OCI-LY1 (cell line): Measurements from ENCODE around the gene HIBADH.

Experiments
- EZH2 ChIP-seq: fragments of 200-600 bp; sonication (generic), shearing (Covaris generic); IDR thresholded peaks from 2 replicates; pipeline ENCODE4 v1.8.0; 2017; ENCODE audit warnings: borderline replicate concordance, mixed run types, mild to moderate bottlenecking, antibody characterized with exemption, low read length, moderate library complexity, mixed read lengths
- TF ChIP-seq, protein P1 (sequence below): fragments of 200-600 bp; sonication (generic), shearing (Covaris generic); IDR thresholded peaks from 2 replicates; pipeline ENCODE4 v1.5.1; 2017; ENCODE audit warnings: mild to moderate bottlenecking, antibody characterized with exemption, low read length, moderate library complexity, mixed read lengths

DNA sequence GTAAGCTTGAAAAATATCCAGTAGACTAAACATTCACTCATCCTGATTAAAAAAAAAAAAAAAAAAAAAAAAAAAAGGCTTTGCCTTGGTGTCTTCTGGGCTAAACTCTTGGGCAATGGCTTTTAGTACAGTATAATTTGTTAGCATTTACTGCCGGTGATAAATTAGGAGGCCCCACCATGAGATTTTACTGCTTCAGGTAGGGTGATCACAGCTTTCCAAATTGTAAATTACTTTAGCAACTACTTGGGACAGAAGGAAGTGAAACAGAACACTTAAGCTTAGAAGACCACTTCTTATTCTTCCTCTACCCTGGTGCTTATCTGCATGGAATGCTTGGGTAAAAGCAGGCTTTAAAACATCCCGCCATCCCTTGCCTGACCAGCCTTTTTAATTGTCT, 152.1 kb downstream of the HIBADH start:
- TF ChIP-seq, protein P1, sequence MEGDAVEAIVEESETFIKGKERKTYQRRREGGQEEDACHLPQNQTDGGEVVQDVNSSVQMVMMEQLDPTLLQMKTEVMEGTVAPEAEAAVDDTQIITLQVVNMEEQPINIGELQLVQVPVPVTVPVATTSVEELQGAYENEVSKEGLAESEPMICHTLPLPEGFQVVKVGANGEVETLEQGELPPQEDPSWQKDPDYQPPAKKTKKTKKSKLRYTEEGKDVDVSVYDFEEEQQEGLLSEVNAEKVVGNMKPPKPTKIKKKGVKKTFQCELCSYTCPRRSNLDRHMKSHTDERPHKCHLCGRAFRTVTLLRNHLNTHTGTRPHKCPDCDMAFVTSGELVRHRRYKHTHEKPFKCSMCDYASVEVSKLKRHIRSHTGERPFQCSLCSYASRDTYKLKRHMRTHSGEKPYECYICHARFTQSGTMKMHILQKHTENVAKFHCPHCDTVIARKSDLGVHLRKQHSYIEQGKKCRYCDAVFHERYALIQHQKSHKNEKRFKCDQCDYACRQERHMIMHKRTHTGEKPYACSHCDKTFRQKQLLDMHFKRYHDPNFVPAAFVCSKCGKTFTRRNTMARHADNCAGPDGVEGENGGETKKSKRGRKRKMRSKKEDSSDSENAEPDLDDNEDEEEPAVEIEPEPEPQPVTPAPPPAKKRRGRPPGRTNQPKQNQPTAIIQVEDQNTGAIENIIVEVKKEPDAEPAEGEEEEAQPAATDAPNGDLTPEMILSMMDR: no peak
- TF ChIP-seq EZH2: no peak
